Thyroid gland (tissue), 4 donors: Measurements from ENCODE around the gene ZFAND4.
"Not testable (repeated sequence)": the region's sequence is repeated elsewhere in the genome, so short reads cannot be mapped to it uniquely, and the experiment has no call there.

Source experiments
- CTCF ChIP-seq, 6 experiments: fragments of 200-600 bp in 3 of 6; fragments of 450-650 bp in 3 of 6; sonication (generic) in 3 of 6; IDR thresholded peaks; one replicate each; pipeline ENCODE4 v1.5.1; 2016 to 2019; ENCODE audit warnings: antibody characterized with exemption in 6 of 6, mild to moderate bottlenecking in 2 of 6, inconsistent platforms in 1 of 6, moderate library complexity in 1 of 6
- POLR2A ChIP-seq, 2 donors: fragments of 450-650 bp; IDR thresholded peaks; one replicate each; pipeline ENCODE4 v1.6.1; 2017; ENCODE audit warnings: antibody characterized with exemption in 2 of 2, mild to moderate bottlenecking in 2 of 2, moderate library complexity in 1 of 2

- not testable (repeated sequence) for TF ChIP-seq CTCF, POLR2A (IDR thresholded peaks at IDR 0.05)
Observed at GRCh38 chr10:45671300-45671699, 1.3 kb downstream of the ZFAND4 start.
